RWPE1 (cell line): ENCODE data around the gene RBM47.
"Not testable (repeated sequence)": the region's sequence is repeated elsewhere in the genome, so short reads cannot be mapped to it uniquely, and the experiment has no call there.

Experiments
- CTCF ChIA-PET: fragments of 350-600 bp; sonication (Branson Sonifier 250); formaldehyde crosslinking; extraction: SDS; loops from one replicate; lab custom pipeline; 2021; lab: Yijun Ruan, JAX
- POLR2A ChIA-PET: fragments of 400-600 bp; formaldehyde crosslinking; extraction: SDS; loops from one replicate; lab custom pipeline; 2020; ENCODE audit warnings: antibody characterized with exemption; ENCODE audit not compliant: low non-redundant PET; lab: Yijun Ruan, JAX
- DNase-seq: peaks from one replicate; pipeline ENCODE4 v3.0.0; 2012; ENCODE audit warnings: low spot score
- H3K27ac ChIP-seq: fragments of 450-650 bp; 2 replicates; pipeline ENCODE4 v1.5.1; 2017
- TF ChIP-seq, protein P1 (sequence below): fragments of 450-650 bp; conservative IDR thresholded peaks from 2 replicates; pipeline ENCODE4 v1.5.1; 2017; ENCODE audit warnings: low read depth, mild to moderate bottlenecking

RBM47 gene

GRCh38 chr4:40648742-40649281, 19.1 kb upstream of the RBM47 start:
- POLR2A ChIA-PET, result no interaction called here
- TF ChIP-seq, protein P1, sequence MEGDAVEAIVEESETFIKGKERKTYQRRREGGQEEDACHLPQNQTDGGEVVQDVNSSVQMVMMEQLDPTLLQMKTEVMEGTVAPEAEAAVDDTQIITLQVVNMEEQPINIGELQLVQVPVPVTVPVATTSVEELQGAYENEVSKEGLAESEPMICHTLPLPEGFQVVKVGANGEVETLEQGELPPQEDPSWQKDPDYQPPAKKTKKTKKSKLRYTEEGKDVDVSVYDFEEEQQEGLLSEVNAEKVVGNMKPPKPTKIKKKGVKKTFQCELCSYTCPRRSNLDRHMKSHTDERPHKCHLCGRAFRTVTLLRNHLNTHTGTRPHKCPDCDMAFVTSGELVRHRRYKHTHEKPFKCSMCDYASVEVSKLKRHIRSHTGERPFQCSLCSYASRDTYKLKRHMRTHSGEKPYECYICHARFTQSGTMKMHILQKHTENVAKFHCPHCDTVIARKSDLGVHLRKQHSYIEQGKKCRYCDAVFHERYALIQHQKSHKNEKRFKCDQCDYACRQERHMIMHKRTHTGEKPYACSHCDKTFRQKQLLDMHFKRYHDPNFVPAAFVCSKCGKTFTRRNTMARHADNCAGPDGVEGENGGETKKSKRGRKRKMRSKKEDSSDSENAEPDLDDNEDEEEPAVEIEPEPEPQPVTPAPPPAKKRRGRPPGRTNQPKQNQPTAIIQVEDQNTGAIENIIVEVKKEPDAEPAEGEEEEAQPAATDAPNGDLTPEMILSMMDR, result no peak
- no peak for DNase-seq
- CTCF ChIA-PET, result interaction anchor here (0.8 kb wide), 1 partner anchor 437 kb away, joined by 5 read pairs; no protein-coding TSS in a partner anchor
- no peak overlapping the region for H3K27ac ChIP-seq

DNA sequence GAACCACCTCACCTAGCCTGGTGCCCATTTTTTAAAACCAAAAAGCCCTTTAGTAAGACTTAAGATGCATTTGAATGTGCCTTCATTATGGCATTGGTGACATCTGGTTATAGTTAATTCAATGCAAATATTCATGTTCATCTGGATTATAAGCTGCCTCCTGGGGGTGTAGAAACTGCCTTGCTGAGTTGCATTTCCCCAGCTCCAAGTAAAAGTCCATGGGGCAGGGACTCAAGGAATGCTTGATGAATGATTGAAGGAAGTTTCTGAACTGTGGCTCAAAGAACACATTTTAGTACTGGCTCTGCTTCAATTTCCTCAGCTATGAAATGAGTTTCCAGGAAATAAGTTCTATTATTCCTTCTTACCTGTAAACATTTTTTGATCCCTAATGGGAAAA, 18.5 kb upstream of the RBM47 start:
- POLR2A ChIA-PET, result no interaction called here
- TF ChIP-seq, protein P1, result no peak
- DNase-seq, result no peak
- CTCF ChIA-PET, result interaction anchor here (0.5 kb wide), 1 partner anchor 21 kb away, joined by 4 read pairs; no protein-coding TSS in a partner anchor
- no peak overlapping the region for H3K27ac ChIP-seq

- DNase-seq, result no peak
- ChIA-PET CTCF (interaction anchor here (0.7 kb wide), 1 partner anchor 426 kb away, joined by 3 read pairs; no protein-coding TSS in a partner anchor), POLR2A (no interaction called here)
These were observed 15.9 kb upstream of the RBM47 start for GRCh38 chr4:40645586-40645985.

DNA sequence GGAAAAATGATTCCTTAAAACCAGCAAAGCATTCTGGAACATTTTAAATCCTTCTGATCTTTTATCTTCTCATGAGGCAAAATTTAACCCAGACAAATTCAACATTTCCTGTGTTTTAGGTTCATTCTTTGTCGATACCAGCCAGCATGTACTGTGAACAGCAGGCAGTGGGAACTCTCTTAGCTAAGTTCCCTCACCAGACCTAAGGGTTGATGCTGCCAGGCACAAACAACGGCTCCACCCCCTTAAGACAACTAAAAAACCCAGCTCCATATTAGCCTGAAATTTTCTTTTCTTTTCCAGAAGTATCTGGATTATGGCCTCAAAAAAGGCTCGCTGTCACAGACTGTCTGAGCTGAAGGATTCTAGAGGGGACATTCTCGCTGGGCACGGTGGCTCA, 2.4 kb upstream of the RBM47 start:
- DNase-seq, result no peak
- H3K27ac ChIP-seq, result no peak overlapping the region
- ChIA-PET CTCF (interaction anchor here (0.6 kb wide), 1 partner anchor 58 kb away, joined by 5 read pairs; no protein-coding TSS in a partner anchor), POLR2A (no interaction called here)
- TF ChIP-seq, protein P1, result no peak

More at GRCh38 chr4:40645586-40645985, 15.9 kb upstream of the RBM47 start:
- H3K27ac ChIP-seq, result no peak overlapping the region
- TF ChIP-seq, protein P1, result no peak

- TF ChIP-seq, protein P1, result no peak
- peak overlapping the region; percentile 55 for H3K27ac ChIP-seq
- peak; percentile 40 for DNase-seq
- ChIA-PET POLR2A (no interaction called here), CTCF (interaction anchor here (0.5 to 1.1 kb wide), 6 partner anchors 8 to 305 kb away, joined by 3 to 10 read pairs (median 4); no protein-coding TSS in a partner anchor)
These were observed 814 bp upstream of the RBM47 start for GRCh38 chr4:40630335-40631021.

DNA sequence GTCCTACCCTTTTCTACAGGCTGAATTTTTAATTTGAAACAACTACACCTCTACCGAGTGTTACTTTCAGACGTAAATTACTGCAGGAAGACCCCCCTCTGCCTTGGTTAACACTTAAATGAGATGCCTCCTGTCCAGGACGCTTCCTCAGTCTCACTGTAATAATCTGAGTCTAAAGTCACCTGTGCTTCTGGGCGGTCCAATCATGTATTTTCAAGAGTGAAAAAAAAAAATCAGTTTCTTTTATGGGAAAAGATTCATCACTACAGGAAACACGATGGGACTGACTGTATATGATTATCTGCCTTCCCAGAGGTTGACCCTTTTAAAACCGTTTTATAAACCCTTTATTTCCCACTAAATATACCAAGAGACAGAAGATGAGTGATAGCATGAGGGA, 776 bp downstream of the RBM47 start:
- CTCF ChIA-PET, result no interaction called here
- H3K27ac ChIP-seq, result no peak overlapping the region

GRCh38 chr4:40628407-40628806, 1.3 kb downstream of the RBM47 start:
- CTCF ChIA-PET, result interaction anchor here (0.8 kb wide), 1 partner anchor 308 kb away, joined by 3 read pairs; no protein-coding TSS in a partner anchor
- H3K27ac ChIP-seq, DNase-seq, POLR2A ChIA-PET: not testable (repeated sequence)

More for the DNA sequence above, 776 bp downstream of the RBM47 start:
- POLR2A ChIA-PET, result no interaction called here
- TF ChIP-seq, protein P1, result no peak
- no peak for DNase-seq
